Hepatocyte (in vitro differentiated cells): ENCODE results near the gene NR1H3. TPM values are rescaled to one million over a fixed set of nuclear protein-coding genes. Genes with fewer than 3 reads are reported as not detected.

ENCODE experiments used
- DNase-seq: peaks from one replicate; pipeline ENCODE4 v3.0.0-alpha.2; 2016; ENCODE audit warnings: low spot score
- H2AFZ ChIP-seq: fragments of 200-600 bp; sonication (generic); 2 replicates; pipeline ENCODE4 v1.6.0; 2016; ENCODE audit warnings: antibody characterized with exemption, mild to moderate bottlenecking
- H3K27ac ChIP-seq: fragments of 200-600 bp; sonication (generic); 2 replicates; pipeline ENCODE4 v1.5.1; 2016; ENCODE audit warnings: mild to moderate bottlenecking
- H3K27me3 ChIP-seq: fragments of 200-600 bp; sonication (generic); 2 replicates; pipeline ENCODE4 v1.6.1; 2016
- H3K36me3 ChIP-seq: fragments of 200-600 bp; sonication (generic); replicated peaks from 2 replicates; pipeline ENCODE4 v1.5.1; 2016; ENCODE audit warnings: low read depth; ENCODE audit not compliant: insufficient read depth
- H3K4me1 ChIP-seq: fragments of 200-600 bp; sonication (generic); 2 replicates; pipeline ENCODE4 v1.5.1; 2016; ENCODE audit warnings: mild to moderate bottlenecking, moderate library complexity; ENCODE audit not compliant: insufficient read depth
- H3K4me2 ChIP-seq: fragments of 200-600 bp; sonication (generic); 2 replicates; pipeline ENCODE4 v1.6.0; 2016
- H3K4me3 ChIP-seq: fragments of 200-600 bp; sonication (generic); 2 replicates; pipeline ENCODE4 v1.5.1; 2016; ENCODE audit warnings: mild to moderate bottlenecking
- H3K79me2 ChIP-seq: fragments of 200-600 bp; sonication (generic); 2 replicates; pipeline ENCODE4 v1.6.0; 2017; ENCODE audit warnings: mild to moderate bottlenecking
- H3K9me2 ChIP-seq: fragments of 200-600 bp; sonication (generic); replicated peaks from 2 replicates; pipeline ENCODE4 v1.6.0; 2017; ENCODE audit warnings: mild to moderate bottlenecking; ENCODE audit not compliant: insufficient read depth
- H3K9me3 ChIP-seq: fragments of 200-600 bp; sonication (generic); 2 replicates; pipeline ENCODE4 v1.5.1; 2016; ENCODE audit warnings: low read depth, mild to moderate bottlenecking
- H4K20me1 ChIP-seq: fragments of 200-600 bp; sonication (generic); 2 replicates; pipeline ENCODE4 v1.6.0; 2016; ENCODE audit warnings: mild to moderate bottlenecking; ENCODE audit not compliant: insufficient read depth, poor library complexity, severe bottlenecking
- CTCF ChIP-seq: fragments of 200-600 bp; sonication (generic); IDR thresholded peaks from 2 replicates; pipeline ENCODE4 v1.5.1; 2016; ENCODE audit warnings: antibody characterized with exemption, mild to moderate bottlenecking; ENCODE audit not compliant: poor library complexity
- EZH2 ChIP-seq: fragments of 200-600 bp; sonication (generic); IDR thresholded peaks from 2 replicates; pipeline ENCODE4 v1.6.1; 2016; ENCODE audit warnings: antibody characterized with exemption, mild to moderate bottlenecking, borderline replicate concordance
- EZH2phosphoT487 ChIP-seq: fragments of 200-600 bp; sonication (generic); IDR thresholded peaks from one replicate; pipeline ENCODE4 v1.6.1; 2018; ENCODE audit warnings: antibody characterized with exemption, mild to moderate bottlenecking, low read depth, moderate library complexity; ENCODE audit not compliant: unreplicated experiment, severe bottlenecking
- WGBS: methylation state at CpG from one replicate; pipeline ENCODE4 v1.1.6; 2016; ENCODE audit warnings: low lambda C conversion rate; ENCODE audit errors: missing lambda C conversion rate; 5-methylcytosine and 5-hydroxymethylcytosine counted together
- polyA plus RNA-seq: library from polyadenylated mRNA; unstranded; fragments of >200 nt; fragmentation: Nextera tagmentation; extraction: Ambion mirVana; gene quantifications from 2 replicates; pipeline ENCODE4 v1.2.1, GENCODE V29; 2016
- total RNA-seq: library from RNA; depleted of rRNA; stranded (reverse); fragments of >200 nt; gene quantifications from 2 replicates; pipeline ENCODE4 v1.2.3, GENCODE V29; 2014

NR1H3 gene
- total and polyA plus RNA-seq, 2 experiments from 2014 or later: 43.1 to 49.5 TPM

DNA sequence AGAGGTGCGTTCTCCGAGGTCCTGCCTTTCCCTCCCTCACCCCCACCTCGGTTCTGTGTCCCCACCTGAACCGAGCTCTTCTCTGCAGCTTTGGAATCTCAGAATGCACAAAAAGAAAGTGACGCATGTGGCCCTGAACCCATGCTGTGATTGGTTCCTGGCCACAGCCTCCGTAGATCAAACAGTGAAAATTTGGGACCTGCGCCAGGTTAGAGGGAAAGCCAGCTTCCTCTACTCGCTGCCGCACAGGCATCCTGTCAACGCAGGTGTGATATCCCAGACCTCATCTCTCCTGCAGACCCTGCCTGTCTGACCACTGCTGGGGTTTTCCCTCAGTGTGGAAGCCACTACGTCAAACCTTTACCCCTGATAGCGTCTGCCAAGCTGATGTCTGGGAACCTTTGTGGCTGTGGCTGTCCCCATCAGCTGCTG is 23.1 kb upstream of the NR1H3 start:
- peak overlapping the region; percentile 40 for H3K27ac ChIP-seq
- no peaks in the 10 kb centered on the region for H3K27me3 ChIP-seq
- DNase-seq: no peak
- no peaks in the 10 kb centered on the region for H3K9me3 ChIP-seq
- H3K36me3 ChIP-seq: no peaks in the 10 kb centered on the region
- TF ChIP-seq EZH2 (no peak), EZH2phosphoT487 (no peak), CTCF (no peak)
- no peaks in the 10 kb centered on the region for H3K79me2 ChIP-seq
- H3K9me2 ChIP-seq: no peaks in the 10 kb centered on the region
- peak overlapping the region; percentile 41 for H3K4me2 ChIP-seq
- 74% methylated on average over 12 of the region's 12 CpGs for WGBS
- no peaks in the 10 kb centered on the region for H4K20me1 ChIP-seq
- H2AFZ ChIP-seq: no peak overlapping the region
- H3K4me1 ChIP-seq: no peaks in the 10 kb centered on the region
- H3K4me3 ChIP-seq: no peak overlapping the region

DNA sequence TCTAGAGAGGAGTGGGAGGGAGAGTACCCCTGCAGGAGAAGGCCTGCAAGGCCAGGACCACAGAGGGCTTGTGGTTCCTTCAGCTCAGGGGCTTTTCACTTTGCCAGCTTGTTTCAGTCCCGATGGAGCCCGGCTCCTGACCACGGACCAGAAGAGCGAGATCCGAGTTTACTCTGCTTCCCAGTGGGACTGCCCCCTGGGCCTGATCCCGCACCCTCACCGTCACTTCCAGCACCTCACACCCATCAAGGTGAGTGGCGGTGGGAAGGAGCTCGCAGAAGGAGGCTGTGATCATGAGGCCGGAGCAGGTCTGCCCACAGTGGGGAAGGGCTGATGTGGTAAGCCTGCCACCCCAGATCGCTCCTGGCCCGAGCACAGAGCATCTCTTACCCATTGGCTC is 22.6 kb upstream of the NR1H3 start:
- 91% methylated on average over 12 of the region's 12 CpGs for WGBS
- no peak for TF ChIP-seq CTCF
- no peak for TF ChIP-seq EZH2phosphoT487
- TF ChIP-seq EZH2: no peak
- no peaks in the 10 kb centered on the region for H3K4me1 ChIP-seq
- no peak overlapping the region for H3K4me2 ChIP-seq
- H3K79me2 ChIP-seq: no peaks in the 10 kb centered on the region
- no peaks in the 10 kb centered on the region for H4K20me1 ChIP-seq
- no peak overlapping the region for H2AFZ ChIP-seq
- no peaks in the 10 kb centered on the region for H3K36me3 ChIP-seq
- H3K9me2 ChIP-seq: no peaks in the 10 kb centered on the region
- no peak for DNase-seq
- H3K9me3 ChIP-seq: no peaks in the 10 kb centered on the region
- no peak overlapping the region for H3K27ac ChIP-seq
- no peaks in the 10 kb centered on the region for H3K27me3 ChIP-seq
- H3K4me3 ChIP-seq: no peak overlapping the region

- Histone ChIP-seq H3K9me2 (no peaks in the 10 kb centered on the region), H2AFZ (no peak overlapping the region), H3K4me2 (no peak overlapping the region), H3K9me3 (no peaks in the 10 kb centered on the region), H3K27me3 (no peaks in the 10 kb centered on the region), H3K4me3 (no peak overlapping the region), H3K79me2 (no peaks in the 10 kb centered on the region), H3K36me3 (no peaks in the 10 kb centered on the region), H3K4me1 (no peaks in the 10 kb centered on the region), H3K27ac (no peak overlapping the region), H4K20me1 (no peaks in the 10 kb centered on the region)
- DNase-seq: no peak
- WGBS: 90% methylated on average over 5 of the region's 5 CpGs
- TF ChIP-seq CTCF (no peak), EZH2phosphoT487 (no peak), EZH2 (no peak)
Observed at GRCh38 chr11:47236482-47236881, 21.3 kb upstream of the NR1H3 start.

DNA sequence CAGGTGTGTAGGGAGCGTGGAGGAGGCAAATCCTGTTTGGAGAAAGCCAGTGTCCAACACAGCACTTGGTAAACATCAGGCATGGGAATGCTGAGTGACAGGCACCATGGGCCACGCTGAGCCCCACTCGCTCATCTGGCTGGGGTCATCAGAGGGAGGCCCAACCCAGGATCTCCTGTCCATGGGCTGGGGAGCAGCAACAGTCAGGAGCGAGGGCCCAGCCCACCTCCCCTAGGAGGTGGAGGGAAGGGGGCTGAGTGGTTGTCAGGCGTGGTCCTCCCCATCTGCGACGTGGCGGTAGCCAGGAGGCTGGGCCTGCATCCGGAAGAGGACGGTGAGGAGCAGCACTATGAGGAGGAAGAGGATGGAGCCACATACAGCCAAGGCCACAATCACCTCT is 17.9 kb upstream of the NR1H3 start:
- H3K4me1 ChIP-seq: peaks cover 8% of the 10 kb centered on the region
- H3K9me2 ChIP-seq: no peaks in the 10 kb centered on the region
- H4K20me1 ChIP-seq: no peaks in the 10 kb centered on the region
- TF ChIP-seq EZH2 (no peak), CTCF (no peak), EZH2phosphoT487 (no peak)
- H3K4me3 ChIP-seq: no peak overlapping the region
- H2AFZ ChIP-seq: no peak overlapping the region
- no peaks in the 10 kb centered on the region for H3K79me2 ChIP-seq
- H3K4me2 ChIP-seq: no peak overlapping the region
- no peaks in the 10 kb centered on the region for H3K27me3 ChIP-seq
- H3K36me3 ChIP-seq: no peaks in the 10 kb centered on the region
- H3K9me3 ChIP-seq: no peaks in the 10 kb centered on the region
- WGBS: 97% methylated on average over 10 of the region's 10 CpGs
- DNase-seq: no peak
- no peak overlapping the region for H3K27ac ChIP-seq
